Measurements from ENCODE around the gene FMNL3. TPM values are rescaled to one million over a fixed set of nuclear protein-coding genes. Genes with fewer than 3 reads are reported as not detected.

Gene FMNL3
- total RNA-seq, 1 experiment from 2014 or later: 19.4 TPM

DNA sequence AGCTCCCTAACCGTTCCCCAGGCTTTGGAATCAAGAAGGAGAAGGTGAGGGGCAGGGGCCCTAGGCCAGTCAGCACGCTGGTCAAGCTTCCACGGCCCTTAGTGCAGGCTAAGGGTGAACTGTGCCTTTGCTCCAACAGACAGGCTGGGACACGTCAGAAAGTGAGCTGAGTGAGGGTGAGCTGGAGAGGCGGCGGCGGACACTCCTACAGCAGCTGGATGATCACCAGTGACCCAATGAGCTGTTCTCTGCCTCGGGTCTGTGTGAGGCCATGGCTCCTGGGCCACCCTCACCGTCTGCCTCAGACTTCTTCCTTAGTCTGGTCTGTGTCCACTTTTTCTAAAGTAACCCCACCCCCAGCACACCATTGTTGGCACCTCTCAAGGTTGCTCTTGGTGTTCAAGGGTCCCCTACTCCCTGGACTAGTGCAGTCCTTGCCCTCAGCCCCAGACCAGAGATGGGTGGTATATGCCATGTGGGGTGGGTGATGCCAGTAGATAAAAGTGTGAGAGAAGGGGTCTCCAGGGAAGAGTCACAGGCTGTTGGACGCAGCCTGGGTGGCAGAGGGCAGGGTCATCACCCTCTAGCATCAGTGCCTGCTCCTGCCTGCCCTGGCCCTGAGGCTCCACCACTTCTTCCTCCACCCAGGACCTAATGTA is 63.1 kb downstream of the FMNL3 start:
- no peak for DNase-seq
- H3K4me3 ChIP-seq (ENCODE audit: insufficient read depth, low read depth, low read length): no peak overlapping the region
- H3K36me3 ChIP-seq (replicated peaks; ENCODE audit: control insufficient read depth, insufficient read depth, low read length): peaks cover 39% of the 10 kb centered on the region
- H3K27me3 ChIP-seq (ENCODE audit: control insufficient read depth, insufficient read depth, low read length): no peaks in the 10 kb centered on the region

- H3K4me3 ChIP-seq (ENCODE audit: insufficient read depth, low read depth, low read length): no peak overlapping the region
- DNase-seq: no peak
- H3K27me3 ChIP-seq (ENCODE audit: control insufficient read depth, insufficient read depth, low read length): no peaks in the 10 kb centered on the region
- peaks cover 35% of the 10 kb centered on the region for H3K36me3 ChIP-seq (replicated peaks; ENCODE audit: control insufficient read depth, insufficient read depth, low read length)
Measured at GRCh38 chr12:49643135-49643534, 64.1 kb downstream of the FMNL3 start.

DNA sequence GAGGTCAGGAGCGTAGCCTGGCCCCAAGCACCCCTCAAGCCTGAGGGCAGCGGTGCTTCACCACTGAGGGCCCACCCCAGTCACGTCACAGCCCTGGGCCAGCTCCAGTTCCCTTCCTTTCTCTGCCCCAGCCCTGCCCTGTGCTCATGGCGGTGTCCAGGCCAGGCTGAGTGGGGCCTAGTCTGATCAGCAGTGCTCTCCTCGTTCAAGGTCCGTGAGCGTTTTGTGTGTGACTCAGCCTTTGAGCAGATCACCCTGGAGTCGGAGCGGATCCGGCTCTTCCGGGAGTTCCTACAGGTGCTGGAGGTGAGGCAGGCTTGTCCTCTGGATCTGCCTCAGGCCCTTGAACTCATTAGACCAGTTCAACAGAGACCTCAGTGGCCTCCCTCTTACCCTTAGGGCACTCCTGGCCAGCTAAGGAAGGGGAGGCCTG is 64.8 kb downstream of the FMNL3 start:
- Histone ChIP-seq H3K36me3 (replicated peaks; ENCODE audit: control insufficient read depth, insufficient read depth, low read length) (peaks cover 32% of the 10 kb centered on the region), H3K4me3 (ENCODE audit: insufficient read depth, low read depth, low read length) (no peak overlapping the region), H3K27me3 (ENCODE audit: control insufficient read depth, insufficient read depth, low read length) (no peaks in the 10 kb centered on the region)
- no peak for DNase-seq

GRCh38 chr12:49641748-49642369 is 65.3 kb downstream of the FMNL3 start:
- DNase-seq: no peak
- H3K27me3 ChIP-seq (ENCODE audit: control insufficient read depth, insufficient read depth, low read length): no peaks in the 10 kb centered on the region
- H3K36me3 ChIP-seq (replicated peaks; ENCODE audit: control insufficient read depth, insufficient read depth, low read length): peaks cover 28% of the 10 kb centered on the region
- no peak overlapping the region for H3K4me3 ChIP-seq (ENCODE audit: insufficient read depth, low read depth, low read length)

DNA sequence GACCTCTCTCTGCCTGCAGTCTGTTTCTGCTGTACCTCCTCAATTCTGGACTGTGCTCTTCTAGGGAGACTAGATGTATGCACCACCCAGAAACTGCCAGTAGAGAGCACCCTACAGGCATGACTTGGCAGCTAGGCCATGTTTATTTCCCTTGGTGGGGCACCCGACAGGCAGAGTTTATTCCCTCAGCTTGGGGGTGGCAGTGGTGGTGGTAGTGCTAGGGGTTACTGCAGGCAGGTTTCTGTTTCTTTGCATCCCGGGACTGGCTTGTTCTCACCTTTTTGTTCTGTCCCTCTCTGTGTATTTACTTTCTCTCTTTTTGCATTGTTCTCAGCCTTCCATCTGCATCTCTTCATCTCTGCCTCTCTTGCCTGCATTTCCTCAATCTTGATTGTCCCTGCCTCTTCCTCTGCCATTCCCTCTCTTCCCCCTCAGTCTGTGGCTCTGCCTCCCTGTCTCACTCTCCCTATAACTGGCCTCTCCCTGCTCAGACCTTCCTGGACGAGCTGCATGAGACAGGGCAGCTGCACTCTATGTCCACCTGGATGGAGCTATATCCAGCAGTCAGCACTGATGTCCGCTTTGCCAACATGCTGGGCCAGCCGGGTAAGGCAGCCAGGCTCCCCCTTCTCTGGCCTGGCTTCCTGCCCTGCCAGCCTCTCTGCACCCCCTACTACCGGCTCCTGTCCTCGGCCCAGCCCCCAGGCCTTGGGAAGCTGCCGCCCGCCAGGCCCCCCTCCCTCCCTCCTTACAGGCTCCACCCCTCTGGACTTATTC is 70.0 kb downstream of the FMNL3 start:
- Histone ChIP-seq H3K4me3 (ENCODE audit: insufficient read depth, low read depth, low read length) (no peak overlapping the region), H3K27me3 (ENCODE audit: control insufficient read depth, insufficient read depth, low read length) (no peaks in the 10 kb centered on the region), H3K36me3 (replicated peaks; ENCODE audit: control insufficient read depth, insufficient read depth, low read length) (peaks cover 7% of the 10 kb centered on the region)
- peak; percentile 91 for DNase-seq

DNA sequence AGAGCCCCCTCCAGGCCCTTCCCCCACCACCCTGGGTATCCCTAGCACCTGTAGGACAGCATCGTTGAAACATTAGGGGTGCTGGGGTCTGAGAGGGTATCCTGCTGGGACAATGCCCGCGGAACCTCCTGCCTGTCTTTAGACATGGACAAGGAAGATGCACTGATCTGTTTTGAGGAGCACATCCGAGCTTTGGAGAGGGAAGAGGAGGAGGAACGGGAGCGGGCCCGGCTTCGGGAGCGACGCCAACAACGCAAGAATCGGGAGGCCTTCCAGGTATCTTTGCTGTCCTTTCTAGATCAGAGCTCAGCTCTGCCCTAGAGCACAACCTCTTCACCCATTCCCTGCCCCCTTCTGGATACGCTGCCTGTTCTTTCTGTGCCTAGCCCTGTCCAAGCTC is 70.6 kb downstream of the FMNL3 start:
- DNase-seq: no peak
- no peak overlapping the region for H3K4me3 ChIP-seq (ENCODE audit: insufficient read depth, low read depth, low read length)
- H3K27me3 ChIP-seq (ENCODE audit: control insufficient read depth, insufficient read depth, low read length): no peaks in the 10 kb centered on the region
- H3K36me3 ChIP-seq (replicated peaks; ENCODE audit: control insufficient read depth, insufficient read depth, low read length): peaks cover 7% of the 10 kb centered on the region

DNA sequence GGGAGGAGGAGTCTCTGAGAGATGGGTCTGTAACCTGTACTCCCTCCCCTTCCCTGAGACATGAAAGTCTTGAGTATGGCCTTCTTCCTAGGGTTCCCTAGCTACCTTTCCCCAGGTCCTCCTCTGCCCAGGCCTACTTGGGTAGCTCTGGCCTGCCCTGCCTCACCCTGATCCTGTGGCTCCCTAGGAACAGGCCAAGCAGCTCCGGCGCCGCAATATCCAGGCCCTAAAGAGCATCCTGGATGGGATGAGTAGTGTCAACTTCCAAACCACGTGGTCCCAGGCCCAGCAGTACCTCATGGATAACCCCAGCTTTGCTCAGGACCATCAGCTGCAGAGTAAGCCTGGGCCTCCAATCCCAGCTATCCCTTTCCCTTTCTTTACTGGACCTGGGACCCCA is 71.5 kb downstream of the FMNL3 start:
- Histone ChIP-seq H3K4me3 (ENCODE audit: insufficient read depth, low read depth, low read length) (no peak overlapping the region), H3K27me3 (ENCODE audit: control insufficient read depth, insufficient read depth, low read length) (no peaks in the 10 kb centered on the region), H3K36me3 (replicated peaks; ENCODE audit: control insufficient read depth, insufficient read depth, low read length) (peaks cover 6% of the 10 kb centered on the region)
- no peak for DNase-seq

DNA sequence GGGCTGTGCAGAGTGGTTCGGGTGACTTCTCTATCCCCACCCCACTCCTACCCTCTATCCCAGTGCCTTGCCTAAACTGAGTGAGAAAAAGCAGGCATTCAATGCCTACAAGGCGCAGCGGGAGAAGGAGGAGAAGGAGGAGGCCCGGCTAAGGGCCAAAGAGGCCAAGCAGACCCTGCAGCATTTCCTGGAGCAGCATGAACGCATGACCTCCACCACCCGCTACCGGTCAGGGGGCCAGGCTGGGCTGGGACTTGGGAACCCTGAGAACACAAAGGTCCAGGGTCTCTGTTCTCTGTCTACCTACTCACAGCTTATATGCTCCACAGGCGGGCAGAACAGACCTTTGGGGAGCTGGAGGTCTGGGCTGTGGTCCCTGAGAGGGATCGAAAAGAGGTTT is 72.2 kb downstream of the FMNL3 start:
- no peak overlapping the region for H3K4me3 ChIP-seq (ENCODE audit: insufficient read depth, low read depth, low read length)
- H3K27me3 ChIP-seq (ENCODE audit: control insufficient read depth, insufficient read depth, low read length): no peaks in the 10 kb centered on the region; the same call in 1 of the 2 replicates
- DNase-seq: no peak
- peaks cover 6% of the 10 kb centered on the region for H3K36me3 ChIP-seq (replicated peaks; ENCODE audit: control insufficient read depth, insufficient read depth, low read length)

DNA sequence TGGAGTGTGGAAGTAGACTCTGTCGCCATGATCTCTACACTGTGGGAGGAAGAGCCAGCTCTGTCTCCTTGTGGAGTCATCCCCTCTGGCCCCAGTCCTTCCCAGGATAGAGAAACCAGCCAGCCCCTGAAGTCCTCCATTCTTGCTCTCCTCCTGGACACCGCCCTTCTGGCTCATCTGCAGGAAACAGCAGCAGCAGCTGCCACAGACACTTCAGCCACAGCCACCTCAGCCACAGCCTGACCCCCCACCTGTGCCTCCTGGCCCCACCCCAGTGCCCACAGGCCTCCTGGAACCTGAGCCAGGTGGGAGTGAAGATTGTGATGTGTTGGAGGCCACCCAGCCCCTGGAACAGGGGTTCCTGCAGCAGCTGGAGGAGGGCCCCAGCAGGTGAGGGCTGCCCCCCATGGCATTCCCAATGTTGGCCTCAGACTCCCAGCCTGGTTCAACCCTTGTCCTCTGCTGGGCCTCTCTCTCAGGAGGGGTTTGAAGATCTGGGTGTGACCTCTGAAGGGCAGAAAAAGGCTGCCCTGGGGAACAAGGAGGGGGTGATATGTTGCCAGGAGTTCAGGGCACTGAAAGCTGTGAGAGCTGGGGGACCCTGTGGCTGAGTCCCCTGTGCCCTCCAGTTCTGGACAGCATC is 73.4 kb downstream of the FMNL3 start:
- no peak for DNase-seq
- no peaks in the 10 kb centered on the region; the same call in 1 of the 2 replicates for H3K27me3 ChIP-seq (ENCODE audit: control insufficient read depth, insufficient read depth, low read length)
- H3K4me3 ChIP-seq (ENCODE audit: insufficient read depth, low read depth, low read length): no peak overlapping the region
- H3K36me3 ChIP-seq (replicated peaks; ENCODE audit: control insufficient read depth, insufficient read depth, low read length): peaks cover 6% of the 10 kb centered on the region

DNA sequence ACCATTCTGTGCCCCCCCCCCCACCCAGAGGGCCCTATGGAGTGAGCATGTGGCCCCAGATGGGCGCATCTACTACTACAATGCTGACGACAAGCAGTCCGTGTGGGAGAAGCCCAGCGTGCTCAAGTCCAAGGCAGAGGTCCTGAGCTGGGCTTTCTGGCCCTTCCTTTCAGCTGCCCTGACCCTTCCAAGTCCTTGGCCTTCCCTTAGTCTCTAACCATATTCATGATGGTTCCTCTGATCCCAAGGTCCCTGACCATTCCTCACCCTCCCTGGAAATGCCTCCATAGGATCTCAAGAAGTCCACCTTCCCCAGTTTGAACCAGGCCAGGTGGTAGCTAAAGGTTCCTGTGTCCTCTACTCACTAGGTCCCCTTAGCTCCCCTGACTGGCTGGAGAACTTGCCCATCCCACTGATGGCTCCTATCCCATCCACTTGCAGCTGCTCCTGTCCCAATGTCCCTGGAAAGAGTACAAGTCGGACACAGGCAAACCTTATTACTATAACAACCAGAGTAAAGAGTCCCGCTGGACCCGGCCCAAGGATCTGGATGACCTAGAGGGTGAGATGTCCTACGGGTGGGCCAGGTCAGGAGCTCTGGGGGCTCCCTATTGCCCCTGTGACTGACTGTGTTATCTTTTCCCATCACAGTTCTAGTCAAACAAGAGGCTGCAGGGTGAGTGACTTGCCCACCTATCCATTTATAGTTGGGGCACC is 74.1 kb downstream of the FMNL3 start:
- DNase-seq: no peak

GRCh38 chr12:49632401-49632800 is 74.8 kb downstream of the FMNL3 start:
- H3K27me3 ChIP-seq (ENCODE audit: control insufficient read depth, insufficient read depth, low read length): no peaks in the 10 kb centered on the region; the same call in 1 of the 2 replicates
- H3K4me3 ChIP-seq (ENCODE audit: insufficient read depth, low read depth, low read length): no peak overlapping the region
- DNase-seq: no peak
- peaks cover 5% of the 10 kb centered on the region for H3K36me3 ChIP-seq (replicated peaks; ENCODE audit: control insufficient read depth, insufficient read depth, low read length)

More for the DNA sequence above, 74.1 kb downstream of the FMNL3 start:
- Histone ChIP-seq H3K27me3 (ENCODE audit: control insufficient read depth, insufficient read depth, low read length) (no peaks in the 10 kb centered on the region; the same call in 1 of the 2 replicates), H3K36me3 (replicated peaks; ENCODE audit: control insufficient read depth, insufficient read depth, low read length) (peaks cover 6% of the 10 kb centered on the region), H3K4me3 (ENCODE audit: insufficient read depth, low read depth, low read length) (no peak overlapping the region)

DNA sequence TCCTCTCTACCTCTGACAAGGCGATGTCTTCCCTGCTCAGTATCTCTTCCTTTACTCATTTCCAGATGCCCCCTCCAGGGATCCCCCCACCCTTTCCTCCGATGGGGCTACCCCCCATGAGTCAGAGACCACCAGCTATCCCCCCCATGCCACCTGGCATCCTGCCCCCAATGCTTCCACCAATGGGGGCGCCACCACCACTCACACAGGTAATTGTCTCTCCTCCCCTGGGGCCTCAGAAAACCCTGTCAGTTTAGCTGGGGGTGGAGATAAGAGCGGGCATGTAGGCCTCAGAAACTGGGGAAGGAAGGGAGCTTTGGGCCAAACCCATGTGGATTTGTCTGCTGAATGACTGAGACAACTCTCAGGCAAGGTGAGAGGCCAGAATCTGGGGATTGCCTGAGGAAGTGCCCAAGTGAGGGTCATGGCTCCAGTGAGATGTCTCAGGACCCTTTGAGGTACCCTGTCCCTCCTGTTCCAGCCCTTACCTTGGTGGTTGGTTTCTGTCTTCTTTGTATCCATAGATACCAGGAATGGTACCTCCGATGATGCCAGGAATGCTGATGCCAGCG is 75.8 kb downstream of the FMNL3 start:
- peak; percentile 76 for DNase-seq
- H3K36me3 ChIP-seq (replicated peaks; ENCODE audit: control insufficient read depth, insufficient read depth, low read length): peaks cover 5% of the 10 kb centered on the region
- no peak overlapping the region for H3K4me3 ChIP-seq (ENCODE audit: insufficient read depth, low read depth, low read length)
- H3K27me3 ChIP-seq (ENCODE audit: control insufficient read depth, insufficient read depth, low read length): no peaks in the 10 kb centered on the region; the same call in 1 of the 2 replicates

DNA sequence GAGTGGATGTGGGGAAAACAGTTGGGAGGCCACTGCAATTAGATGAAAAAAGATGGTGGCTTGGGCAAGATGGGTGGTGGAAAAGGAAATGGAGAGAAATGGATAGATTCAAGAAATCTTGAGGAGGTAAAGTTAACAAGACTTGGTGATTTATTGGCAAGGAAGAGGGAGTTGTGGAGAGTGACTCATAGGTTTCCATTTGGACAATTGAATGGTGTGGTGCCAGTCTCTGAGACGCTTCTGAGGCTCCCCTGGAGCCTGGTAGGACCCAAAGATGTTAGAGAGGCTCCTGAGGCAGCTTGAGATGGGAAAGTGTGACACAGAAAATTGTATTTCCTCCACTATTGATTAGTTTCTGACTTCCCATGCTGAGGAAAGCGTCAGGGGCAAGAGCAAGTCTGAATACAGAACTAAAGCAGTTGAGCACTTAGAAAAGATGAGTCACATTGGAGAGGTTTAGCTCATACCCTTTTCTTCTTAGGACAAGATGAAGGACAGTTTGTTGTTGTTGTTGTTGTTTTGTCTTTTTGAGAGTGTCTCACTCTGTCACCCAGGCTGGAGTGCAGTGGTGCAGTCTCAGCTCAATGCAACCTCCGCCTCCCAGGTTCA is 79.3 kb downstream of the FMNL3 start:
- H3K4me3 ChIP-seq (ENCODE audit: insufficient read depth, low read depth, low read length): no peak overlapping the region
- no peaks in the 10 kb centered on the region; the same call in 1 of the 2 replicates for H3K36me3 ChIP-seq (replicated peaks; ENCODE audit: control insufficient read depth, insufficient read depth, low read length)
- peak; percentile 8 for DNase-seq
- H3K27me3 ChIP-seq (ENCODE audit: control insufficient read depth, insufficient read depth, low read length): no peaks in the 10 kb centered on the region; the same call in 1 of the 2 replicates

Measured in H7 (cell line).